Activated CD8-positive, alpha-beta memory T cell treated with anti-CD3 and anti-CD28 coated beads, Interleukin-2, amount 50 U/mL, for 1 hour (primary cell): Measurements from ENCODE around the gene EVI2B.
A peak's percentile ranks its signal among the peaks of the same experiment; 100 is the strongest.
"Not testable (repeated sequence)": the region's sequence is repeated elsewhere in the genome, so short reads cannot be mapped to it uniquely, and the experiment has no call there.

Experiments
- DNase-seq: peaks from one replicate; pipeline ENCODE4 v3.0.0-alpha.2; 2020; ENCODE audit errors: extremely low read depth

The EVI2B gene, protein sequence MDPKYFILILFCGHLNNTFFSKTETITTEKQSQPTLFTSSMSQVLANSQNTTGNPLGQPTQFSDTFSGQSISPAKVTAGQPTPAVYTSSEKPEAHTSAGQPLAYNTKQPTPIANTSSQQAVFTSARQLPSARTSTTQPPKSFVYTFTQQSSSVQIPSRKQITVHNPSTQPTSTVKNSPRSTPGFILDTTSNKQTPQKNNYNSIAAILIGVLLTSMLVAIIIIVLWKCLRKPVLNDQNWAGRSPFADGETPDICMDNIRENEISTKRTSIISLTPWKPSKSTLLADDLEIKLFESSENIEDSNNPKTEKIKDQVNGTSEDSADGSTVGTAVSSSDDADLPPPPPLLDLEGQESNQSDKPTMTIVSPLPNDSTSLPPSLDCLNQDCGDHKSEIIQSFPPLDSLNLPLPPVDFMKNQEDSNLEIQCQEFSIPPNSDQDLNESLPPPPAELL

DNA sequence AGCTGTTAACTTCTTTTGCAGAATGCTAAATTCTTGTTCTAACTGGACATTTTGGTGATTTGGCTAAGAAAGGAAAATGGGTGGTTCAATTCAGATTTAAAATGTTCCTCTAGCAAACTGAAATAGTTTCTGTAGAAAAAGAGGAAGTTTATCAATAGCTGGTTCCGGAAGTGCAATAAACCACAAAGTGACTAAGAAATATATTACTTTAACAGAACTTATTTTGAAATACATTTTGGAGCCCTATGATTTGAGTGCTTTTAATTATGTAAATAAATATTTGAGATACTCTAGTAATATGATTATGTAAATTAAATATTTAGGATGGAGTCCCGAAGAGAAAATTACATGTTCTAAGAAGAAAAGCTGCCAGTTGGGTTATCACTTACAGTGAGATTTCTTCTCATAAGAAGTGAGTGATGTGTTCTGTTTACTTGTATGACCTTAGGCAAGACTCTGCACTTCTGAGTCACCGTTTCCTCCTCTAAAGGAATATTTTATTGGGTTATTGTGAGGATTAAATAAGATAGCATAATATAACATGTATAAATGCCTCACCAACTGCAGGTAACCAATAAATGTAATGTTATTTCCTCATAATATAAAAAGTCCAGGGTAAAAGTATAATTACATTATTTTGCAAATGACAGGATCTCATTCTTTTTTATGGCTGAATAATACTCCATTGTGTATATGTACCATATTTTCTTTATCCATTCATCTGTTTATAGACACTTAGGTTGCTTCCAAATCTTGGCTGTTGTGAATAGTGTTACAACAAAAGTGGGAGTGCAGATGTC, at the start of gene EVI2B:
TSS of gene EVI2B (minus strand) at position 73 of the 800 bp plus-strand sequence. CDS start 8,445 bp downstream, outside the sequence.
- peak; percentile 31 for DNase-seq

DNA sequence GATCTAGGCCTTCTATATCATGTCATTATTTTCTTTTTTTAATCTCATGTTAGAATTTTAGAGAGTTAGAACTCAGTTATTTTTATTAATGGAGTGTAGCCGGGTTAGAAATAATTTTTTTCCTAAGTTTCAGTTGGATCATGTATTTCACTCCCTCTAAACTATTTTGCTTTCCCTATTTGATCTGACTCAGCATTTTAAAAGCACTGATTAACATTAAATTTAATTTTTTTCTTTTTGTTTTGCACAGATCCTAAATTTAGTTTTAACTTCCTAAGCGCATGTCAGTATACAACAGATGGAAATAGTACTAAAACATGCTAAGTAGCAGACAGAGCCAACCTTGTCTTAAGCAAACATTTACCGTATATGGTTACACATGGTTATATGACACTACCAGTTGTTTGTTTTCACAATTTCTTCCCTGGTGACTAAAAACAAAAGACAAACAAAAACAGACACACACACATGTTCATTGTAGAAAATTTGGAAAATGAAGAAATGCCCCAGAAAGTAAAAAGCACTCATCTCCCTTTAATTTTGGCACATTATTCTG, 44.1 kb upstream of the EVI2B start:
- DNase-seq, result no peak

DNA sequence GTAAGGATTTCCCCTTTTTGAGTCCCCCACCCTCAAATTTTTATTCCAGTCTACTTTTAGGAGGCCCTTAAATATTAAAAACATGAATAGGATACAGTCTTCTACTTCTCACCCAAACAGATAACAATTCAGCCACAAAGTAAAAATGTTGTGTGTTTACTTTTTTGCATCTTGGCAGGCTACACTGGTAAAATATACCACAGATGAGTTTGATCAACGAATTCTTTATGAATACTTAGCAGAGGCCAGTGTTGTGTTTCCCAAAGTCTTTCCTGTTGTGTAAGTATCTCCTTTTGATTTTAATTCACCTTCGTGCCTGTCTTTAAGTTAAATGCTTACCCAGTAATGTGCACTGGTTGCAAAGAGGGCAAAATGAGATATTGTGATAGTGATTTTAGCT, 43.2 kb upstream of the EVI2B start:
- no peak for DNase-seq

DNA sequence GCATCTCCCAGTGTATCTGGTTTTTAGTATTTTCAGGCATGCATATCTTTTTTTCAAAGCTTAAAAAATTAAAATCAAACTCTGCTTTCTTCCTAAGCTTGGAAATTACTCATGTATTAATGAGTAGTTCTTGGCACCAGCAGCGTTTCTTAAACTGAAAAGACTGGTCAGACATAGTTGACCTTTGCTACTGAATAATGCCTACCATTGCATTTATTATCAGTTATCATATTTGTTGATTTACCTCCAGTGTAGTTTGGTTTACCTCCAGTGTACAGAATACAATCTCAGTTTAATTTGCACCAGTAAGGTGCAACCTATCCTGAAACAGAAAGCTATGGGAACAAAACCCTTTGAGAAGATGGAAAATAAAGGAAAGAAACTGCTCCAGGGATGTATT, 42.1 kb upstream of the EVI2B start:
- no peak for DNase-seq

DNA sequence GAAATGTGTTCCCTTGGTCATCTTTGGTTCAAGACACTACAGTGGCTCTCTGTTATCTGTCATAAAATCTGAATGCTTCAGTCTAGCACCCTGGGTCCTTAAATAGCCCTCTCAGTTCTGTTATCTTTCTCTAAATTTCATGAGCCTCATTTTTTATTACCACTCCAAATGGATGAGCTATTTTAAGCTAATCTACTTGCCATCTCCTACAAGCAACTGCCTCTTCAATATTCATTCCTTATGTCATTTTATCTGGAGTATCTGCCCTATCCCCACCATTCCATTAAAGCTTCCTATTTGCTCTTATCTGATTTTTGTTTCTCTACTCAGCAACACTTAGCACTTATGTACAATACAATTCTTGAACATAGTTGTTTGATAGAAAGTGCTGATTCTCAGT, 35.6 kb upstream of the EVI2B start:
- no peak for DNase-seq

DNA sequence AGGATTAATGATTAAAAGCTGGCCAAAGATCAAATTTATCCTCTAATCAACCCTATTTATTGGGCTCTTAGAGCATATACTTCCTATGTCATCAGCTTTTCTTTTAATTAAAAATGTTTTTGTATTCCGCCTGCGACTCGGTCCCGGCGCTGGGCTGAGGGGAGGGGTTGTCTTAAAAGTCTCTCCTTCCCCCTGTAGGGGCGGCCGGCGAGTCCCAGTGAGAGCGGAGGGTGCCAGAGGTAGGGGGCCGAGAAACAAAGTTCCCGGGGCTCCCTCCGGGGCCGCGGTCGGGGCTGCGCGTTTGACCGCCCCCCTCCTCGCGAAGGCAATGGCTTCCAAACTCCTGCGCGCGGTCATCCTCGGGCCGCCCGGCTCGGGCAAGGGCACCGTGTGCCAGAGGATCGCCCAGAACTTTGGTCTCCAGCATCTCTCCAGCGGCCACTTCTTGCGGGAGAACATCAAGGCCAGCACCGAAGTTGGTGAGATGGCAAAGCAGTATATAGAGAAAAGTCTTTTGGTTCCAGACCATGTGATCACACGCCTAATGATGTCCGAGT, 31.4 kb upstream of the EVI2B start:
- DNase-seq, result not testable (repeated sequence)

DNA sequence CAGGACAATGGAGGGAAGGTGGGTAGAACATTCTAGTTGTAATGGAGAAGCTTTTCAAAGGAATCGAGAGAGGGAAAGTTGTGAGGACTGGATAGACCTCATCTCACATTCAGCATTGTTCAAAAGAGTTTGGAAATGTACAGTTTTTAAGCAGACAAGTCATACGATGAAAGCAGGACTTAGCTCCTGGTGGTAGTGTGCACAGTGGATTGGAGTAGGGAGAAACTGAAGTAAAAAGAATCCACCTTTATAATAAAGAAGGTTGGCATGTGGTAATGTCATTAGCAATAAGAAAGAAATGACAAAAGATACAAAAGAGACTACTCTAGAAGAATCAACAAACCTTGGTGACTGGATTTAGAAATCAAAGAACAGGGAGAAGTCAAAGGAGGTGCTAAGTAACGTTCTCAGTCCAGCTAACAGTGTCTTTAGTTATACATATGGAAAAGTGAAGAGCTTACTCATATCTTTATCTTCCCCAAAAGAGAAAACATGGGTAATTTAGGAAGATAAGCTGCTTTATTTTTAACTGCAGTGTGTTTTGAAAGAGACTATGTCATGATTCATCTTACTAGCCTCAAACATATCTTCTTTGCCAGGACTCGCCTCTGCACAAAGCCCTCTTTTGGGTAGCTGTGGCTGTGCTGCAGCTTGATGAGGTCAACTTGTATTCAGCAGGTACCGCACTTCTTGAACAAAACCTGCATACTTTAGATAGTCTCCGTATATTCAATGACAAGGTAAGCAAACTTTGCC, 26.2 kb upstream of the EVI2B start:
- no peak for DNase-seq

DNA sequence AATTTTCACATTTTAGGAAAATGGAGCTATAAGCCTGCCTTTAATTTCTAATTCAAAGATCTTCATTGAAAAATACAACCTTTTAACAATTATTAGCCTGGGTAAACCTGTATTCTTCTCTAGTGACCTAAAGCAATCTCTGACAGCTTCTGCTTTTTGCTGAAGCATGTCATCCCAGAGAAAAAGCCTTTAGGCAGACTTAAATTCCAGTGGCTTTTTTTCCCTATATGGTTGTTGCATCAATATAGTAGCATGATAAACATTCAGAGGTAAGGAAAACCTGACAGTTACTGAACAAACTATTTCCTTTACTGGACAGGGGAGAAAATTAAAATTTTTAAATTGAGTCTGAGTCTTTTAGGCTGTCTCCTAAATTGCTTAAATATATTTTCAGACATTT, 15.4 kb upstream of the EVI2B start:
- DNase-seq, result no peak

DNA sequence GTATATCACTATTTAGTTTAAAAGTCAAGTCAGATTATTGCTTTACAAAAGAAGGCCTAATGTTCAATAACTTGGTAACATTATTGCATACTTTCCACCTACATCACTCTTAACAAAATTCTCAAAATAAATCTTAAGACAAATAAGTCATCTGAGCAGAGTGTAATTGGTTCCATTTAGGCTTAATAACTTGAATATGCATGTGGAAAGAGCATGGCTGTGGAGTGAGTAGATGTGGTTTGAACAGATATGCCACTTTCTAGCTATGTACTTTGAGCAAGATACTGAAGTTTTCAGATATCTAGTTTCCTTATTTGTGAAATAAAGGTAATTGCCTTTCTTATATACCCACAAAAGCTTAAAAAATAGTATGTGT, 14.3 kb upstream of the EVI2B start:
- no peak for DNase-seq

DNA sequence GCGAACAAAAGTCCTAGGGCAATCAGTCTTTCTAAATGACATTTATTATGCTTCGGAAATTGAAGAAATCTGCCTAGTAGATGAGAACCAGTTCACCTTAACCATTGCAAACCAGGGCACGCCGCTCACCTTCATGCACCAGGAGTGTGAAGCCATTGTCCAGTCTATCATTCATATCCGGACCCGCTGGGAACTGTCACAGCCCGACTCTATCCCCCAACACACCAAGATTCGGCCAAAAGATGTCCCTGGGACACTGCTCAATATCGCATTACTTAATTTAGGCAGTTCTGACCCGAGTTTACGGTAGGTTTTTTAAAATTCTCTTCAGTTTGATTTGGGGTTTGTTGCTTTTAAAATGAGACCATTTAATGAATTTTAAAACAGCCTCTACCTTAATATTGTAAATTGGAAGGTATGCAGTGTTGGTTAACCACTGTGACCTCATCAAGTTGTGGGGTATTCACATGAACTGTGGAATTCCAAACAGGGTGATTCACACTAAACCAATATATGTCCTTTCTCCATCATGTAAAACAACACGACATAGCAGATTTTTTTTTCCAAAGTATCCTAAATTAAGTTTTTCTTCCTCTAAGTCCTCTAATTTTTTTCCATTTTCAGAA, 13.8 kb upstream of the EVI2B start:
- DNase-seq, result no peak

DNA sequence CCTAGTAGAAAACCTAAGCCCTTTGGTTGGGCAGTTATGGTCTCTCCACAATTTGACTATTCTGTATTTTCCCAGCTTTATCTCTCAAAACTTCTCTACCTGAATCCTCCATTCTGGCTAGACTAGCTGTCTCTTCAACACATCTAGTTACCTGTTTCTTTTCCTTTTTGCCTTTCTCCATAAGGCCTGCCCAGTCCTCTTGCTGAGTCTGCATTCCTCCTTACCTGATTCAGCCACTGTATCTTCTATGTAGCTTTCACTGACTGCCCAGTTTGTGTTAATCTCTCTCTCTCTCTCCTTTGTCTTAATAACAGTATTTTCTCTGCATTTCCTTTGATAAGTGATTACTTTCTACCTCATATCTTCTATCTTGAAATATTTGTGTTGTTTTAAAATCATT, 9.7 kb upstream of the EVI2B start:
- no peak for DNase-seq

DNA sequence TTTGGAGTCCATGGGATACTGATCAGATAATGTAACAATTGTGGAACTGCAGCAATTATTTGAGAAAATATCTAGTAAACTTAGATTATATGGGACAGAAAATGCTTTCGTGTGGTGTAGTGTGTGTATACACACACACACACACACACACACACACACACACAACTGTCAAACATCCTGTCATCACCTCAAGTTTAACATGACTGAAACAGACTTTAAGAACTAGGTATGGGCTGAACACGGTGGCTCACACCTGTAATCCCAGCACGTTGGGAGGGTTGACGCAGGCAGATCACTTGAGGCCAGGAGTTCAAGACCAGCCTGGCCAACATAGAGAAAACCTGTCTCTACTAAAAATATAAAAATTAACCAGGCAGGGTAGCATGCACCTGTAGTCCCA, 8.1 kb upstream of the EVI2B start:
- DNase-seq, result no peak

DNA sequence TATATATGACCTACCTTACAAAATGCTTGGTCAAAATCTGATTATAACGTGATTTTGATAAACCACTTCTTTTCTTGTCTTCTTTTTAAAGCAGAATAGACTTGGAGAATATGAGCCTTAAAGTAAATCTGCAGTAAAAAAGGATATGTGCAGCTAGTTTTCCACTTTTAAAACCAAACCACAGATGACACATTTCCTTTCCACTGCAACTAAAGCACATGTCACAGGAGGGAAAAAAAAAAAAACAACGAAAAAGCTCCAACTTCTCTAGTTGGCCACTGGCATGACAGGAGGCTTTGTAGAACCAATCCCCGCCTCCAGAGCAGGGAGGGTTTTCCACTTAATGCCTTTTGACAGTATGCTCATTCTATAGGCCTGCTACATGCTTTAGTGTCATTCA, 7.6 kb upstream of the EVI2B start, which contains the start of gene EVI2A:
TSS of gene EVI2A (minus strand) at position 142 of the 400 bp plus-strand sequence. CDS start 2,609 bp downstream, outside the sequence.
- DNase-seq, result peak; percentile 82

DNA sequence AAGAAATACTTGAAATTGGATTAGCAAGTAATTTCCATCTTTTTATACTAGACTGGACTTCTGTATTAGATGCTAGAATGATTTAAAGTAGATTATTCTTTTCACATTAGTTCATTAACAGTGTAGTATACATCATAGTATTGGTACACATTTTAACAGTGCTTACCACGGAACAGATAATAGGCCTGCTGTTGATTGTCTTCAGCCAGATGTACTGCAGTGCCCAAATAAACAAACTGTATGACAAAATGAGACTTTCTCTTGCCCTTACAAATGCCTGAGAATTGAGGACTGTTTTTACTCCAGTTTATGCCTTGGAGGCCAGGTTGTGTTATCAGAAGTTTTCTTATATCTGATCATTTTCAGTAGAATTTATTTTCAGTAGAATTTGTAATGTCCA, 6.9 kb upstream of the EVI2B start:
- no peak for DNase-seq

DNA sequence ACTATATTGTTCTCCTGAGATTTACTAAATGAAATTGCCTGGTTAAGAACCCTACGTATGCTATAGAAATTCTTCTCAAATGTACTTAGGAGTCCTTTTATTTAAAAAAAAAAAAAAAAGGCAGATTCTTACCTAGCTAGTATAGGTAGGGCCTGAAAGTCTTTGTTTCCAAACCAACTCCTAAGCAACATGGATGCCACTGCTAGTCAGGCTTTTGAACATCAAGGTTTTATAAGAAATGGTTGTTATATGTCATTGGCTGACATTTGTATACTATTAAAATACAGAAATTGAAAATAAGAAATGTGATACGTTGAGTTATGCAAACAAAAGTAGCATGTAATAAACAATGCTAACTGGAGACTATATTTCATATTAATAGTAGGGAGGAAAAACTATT, 6.4 kb upstream of the EVI2B start:
- DNase-seq, result no peak

DNA sequence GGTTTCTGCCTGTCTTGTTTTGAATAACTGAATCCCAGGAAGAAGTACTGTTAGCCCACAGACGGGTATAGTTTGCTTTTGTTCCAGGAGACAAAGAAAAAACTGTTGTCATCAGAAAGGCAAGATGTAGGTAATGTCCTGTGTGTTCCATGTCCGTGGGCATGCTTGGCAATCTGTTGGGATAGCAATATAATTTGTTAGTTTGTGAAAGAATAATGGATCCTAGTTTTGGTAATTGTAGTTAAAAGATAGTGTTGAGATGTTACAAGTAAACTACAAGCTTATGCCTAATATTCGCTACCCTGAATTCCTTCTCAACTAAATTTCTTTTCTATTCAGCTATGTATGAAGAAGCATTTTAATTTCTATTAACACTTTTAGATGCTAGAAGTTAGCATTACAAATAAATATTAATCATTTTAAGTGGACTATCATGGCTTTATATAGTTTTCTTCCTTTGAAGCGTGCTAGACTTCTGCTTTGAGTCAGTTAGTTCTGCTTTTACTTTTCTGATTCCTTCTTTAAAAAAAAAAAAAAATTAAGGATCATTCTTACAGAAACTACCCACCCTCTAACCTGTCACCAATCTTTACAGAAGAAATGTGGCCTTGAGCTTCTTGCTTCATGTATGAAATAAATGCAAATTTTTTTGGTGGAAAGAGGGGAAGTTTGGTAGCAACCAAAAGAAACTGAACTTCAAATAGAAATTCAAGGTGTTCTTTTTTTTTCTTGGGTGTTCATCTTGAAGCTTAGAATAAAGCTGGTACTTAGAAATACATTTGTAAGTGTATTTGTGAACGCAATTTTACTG, 5.2 kb upstream of the EVI2B start:
- no peak for DNase-seq

DNA sequence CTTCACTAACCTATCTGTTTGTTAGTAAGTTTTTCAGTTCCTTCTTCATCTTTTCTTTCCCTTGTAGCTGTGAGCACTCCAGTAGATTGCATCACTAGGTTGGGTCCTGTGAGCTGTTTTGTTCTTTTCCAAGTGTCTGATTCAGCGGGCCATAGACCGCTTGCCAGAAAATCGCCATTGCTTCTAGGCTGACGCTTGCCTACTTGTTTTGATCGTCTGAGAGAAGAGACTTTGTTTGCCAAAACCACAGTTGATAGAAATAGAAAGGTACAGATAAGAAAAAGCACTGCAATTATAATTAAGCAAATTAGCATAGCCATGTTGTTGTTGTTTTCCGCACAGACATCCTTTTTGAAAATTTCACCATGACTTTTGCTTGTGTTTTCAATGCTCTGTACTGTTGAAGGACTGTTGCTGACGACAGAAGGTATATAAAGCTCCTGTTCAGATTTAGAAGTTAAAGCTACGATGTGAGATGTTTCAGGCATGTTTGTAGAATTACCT, 4.5 kb upstream of the EVI2B start:
- DNase-seq, result peak; percentile 72

DNA sequence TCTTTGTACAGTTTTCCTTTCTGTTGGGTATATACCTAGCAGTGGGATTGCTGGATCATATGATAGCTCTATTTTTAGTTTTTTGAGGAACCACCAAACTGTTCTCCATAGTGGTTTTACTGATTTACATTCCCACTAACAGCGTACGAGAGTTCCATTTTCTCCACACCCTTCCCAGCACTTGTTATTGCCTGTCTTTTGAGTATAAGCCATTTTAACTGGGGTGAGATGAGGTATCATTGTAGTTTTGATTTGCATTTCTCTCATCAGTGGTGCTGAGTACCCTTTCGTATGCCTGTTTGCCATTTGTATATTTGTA, 887 bp upstream of the EVI2B start:
- no peak for DNase-seq

DNA sequence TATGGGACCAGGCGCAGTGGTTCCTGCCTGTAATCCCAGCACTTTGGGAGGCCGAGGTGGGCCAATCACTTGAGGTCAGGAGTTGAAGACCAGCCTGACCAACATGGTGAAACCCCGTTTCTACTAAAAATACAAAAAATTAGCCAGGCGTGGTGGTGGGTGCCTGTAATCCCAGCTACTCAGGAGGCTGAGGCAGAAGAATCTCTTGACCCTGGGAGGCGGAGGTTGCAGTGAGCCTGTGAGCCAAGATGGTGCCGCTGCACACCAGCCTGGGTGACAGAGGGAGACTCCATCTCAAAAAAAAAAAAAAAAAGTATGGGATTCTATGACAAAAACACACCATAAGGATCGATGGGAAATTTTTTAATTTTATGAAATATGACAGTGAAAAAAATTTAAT, 1.6 kb downstream of the EVI2B start:
- not testable (repeated sequence) for DNase-seq

DNA sequence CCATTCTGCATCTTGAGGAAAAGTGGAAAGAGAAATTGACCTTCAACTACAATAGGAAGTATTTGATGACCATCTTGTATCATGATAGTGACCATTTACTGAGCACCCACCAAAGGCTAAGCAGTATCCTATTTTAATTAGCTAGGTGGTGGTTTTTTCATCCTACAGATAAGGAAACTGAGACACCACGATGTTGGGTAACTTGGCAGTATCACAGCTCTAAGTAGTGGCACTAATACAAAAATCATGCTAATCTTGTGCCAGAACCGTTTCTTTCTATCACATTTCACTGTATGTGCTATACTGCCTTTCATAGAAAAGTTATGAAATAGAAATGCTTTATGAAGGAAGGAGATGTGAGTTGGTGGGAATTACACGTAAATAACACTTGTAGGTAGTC, 2.3 kb downstream of the EVI2B start:
- DNase-seq, result no peak
